GM18867 (cell line): Measurements from ENCODE around the gene POLA1.

ENCODE experiments used
- ATAC-seq: cut with Tn5 transposase; IDR thresholded peaks from one replicate; pipeline ENCODE4 v1.9.1; 2021; ENCODE audit warnings: mild to moderate bottlenecking, moderate library complexity; ENCODE audit not compliant: unreplicated experiment

POLA1 gene

GRCh38 chrX:25020905-25021449 lies 327.3 kb downstream of the POLA1 start:
- ATAC-seq: peak; percentile 65

- no peak for ATAC-seq
Observed at GRCh38 chrX:25022499-25023325, 329.0 kb downstream of the POLA1 start.

GRCh38 chrX:25023908-25024307 lies 330.2 kb downstream of the POLA1 start:
- ATAC-seq: no peak

- no peak for ATAC-seq
Observed at GRCh38 chrX:25025615-25026014, 331.9 kb downstream of the POLA1 start.

- no peak for ATAC-seq
Observed at GRCh38 chrX:25026576-25026975, 332.9 kb downstream of the POLA1 start.

GRCh38 chrX:25028726-25029125 lies 335.0 kb downstream of the POLA1 start:
- no peak for ATAC-seq

GRCh38 chrX:25029288-25029825 lies 335.6 kb downstream of the POLA1 start:
- no peak for ATAC-seq

GRCh38 chrX:25034889-25035288 lies 341.2 kb downstream of the POLA1 start:
- ATAC-seq: no peak

GRCh38 chrX:25039036-25039435 lies 345.3 kb downstream of the POLA1 start:
- no peak for ATAC-seq

GRCh38 chrX:25043192-25043591 lies 349.5 kb downstream of the POLA1 start:
- ATAC-seq: no peak
